Measurements from ENCODE around the gene PPME1. TPM values are rescaled to one million over a fixed set of nuclear protein-coding genes. Genes with fewer than 3 reads are reported as not detected.

The PPME1 gene
- total and polyA plus RNA-seq, 8 donors, result 2.0 to 31.0 (median 18.2) TPM

DNA sequence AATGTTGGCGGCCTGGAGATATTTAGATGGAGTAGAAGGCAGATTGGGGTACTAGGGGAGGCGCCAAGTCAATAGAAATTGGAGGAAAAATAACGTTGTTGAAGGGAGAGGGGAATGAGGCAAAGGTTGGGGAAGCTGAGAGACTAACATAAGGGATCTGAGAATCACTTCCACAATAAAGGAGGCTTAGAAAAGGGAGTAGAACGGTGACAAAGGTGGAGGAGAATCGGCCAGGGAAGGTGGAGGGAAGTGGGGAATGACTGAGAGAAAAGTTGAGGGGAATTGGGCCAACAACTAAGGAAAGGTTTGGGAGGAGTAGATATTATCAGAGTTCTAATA, 510 bp downstream of the PPME1 start:
- intact Hi-C loops (cut with DNase I; ENCODE audit: low total_unique reads), result no loop called here
- no peaks in the 10 kb centered on the region for H3K9me3 ChIP-seq
- H3K36me3 ChIP-seq, result peaks cover 0 to 19% (median 19%) of the 10 kb centered on the region in 4 donors
- no peaks in the 10 kb centered on the region for H3K27me3 ChIP-seq
- 0 to 3% (median 2%) methylated on average over 5 of the region's 5 CpGs for WGBS, 5 donors
- no peak for DNase-seq
- H3K4me1 ChIP-seq, result peaks cover 27 to 48% (median 40%) of the 10 kb centered on the region in 4 donors
- peak overlapping the region; percentile 85 to 94 (median 90) for H3K27ac ChIP-seq
- TF ChIP-seq, protein P1, sequence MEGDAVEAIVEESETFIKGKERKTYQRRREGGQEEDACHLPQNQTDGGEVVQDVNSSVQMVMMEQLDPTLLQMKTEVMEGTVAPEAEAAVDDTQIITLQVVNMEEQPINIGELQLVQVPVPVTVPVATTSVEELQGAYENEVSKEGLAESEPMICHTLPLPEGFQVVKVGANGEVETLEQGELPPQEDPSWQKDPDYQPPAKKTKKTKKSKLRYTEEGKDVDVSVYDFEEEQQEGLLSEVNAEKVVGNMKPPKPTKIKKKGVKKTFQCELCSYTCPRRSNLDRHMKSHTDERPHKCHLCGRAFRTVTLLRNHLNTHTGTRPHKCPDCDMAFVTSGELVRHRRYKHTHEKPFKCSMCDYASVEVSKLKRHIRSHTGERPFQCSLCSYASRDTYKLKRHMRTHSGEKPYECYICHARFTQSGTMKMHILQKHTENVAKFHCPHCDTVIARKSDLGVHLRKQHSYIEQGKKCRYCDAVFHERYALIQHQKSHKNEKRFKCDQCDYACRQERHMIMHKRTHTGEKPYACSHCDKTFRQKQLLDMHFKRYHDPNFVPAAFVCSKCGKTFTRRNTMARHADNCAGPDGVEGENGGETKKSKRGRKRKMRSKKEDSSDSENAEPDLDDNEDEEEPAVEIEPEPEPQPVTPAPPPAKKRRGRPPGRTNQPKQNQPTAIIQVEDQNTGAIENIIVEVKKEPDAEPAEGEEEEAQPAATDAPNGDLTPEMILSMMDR (IDR thresholded peaks at IDR 0.05), result no peak
- TF ChIP-seq POLR2AphosphoS5 (IDR thresholded peaks at IDR 0.05) (no peak), EP300 (IDR thresholded peaks at IDR 0.05) (no peak), POLR2A (IDR thresholded peaks at IDR 0.05) (no peak)
- peak overlapping the region; percentile 73 to 87 (median 84) for H3K4me3 ChIP-seq

GRCh38 chr11:74171997-74172396, 908 bp downstream of the PPME1 start:
- Histone ChIP-seq H3K9me3 (no peaks in the 10 kb centered on the region), H3K4me1 (peaks cover 27 to 48% (median 40%) of the 10 kb centered on the region in 4 donors), H3K4me3 (peak overlapping the region; percentile 73 to 87 (median 84)), H3K27me3 (no peaks in the 10 kb centered on the region), H3K36me3 (peaks cover 0 to 15% (median 15%) of the 10 kb centered on the region in 4 donors), H3K27ac (peak overlapping the region; percentile 28 to 94 (median 90))
- 14 to 23% (median 15%) methylated on average over 5 of the region's 5 CpGs for WGBS, 5 donors
- TF ChIP-seq EP300 (IDR thresholded peaks at IDR 0.05) (no peak), POLR2A (IDR thresholded peaks at IDR 0.05) (no peak)
- TF ChIP-seq, protein P1 (IDR thresholded peaks at IDR 0.05), result no peak
- DNase-seq, result peak in 1 of 2 donors; percentile 22
- intact Hi-C loops (cut with DNase I; ENCODE audit: low total_unique reads), result no loop called here

DNA sequence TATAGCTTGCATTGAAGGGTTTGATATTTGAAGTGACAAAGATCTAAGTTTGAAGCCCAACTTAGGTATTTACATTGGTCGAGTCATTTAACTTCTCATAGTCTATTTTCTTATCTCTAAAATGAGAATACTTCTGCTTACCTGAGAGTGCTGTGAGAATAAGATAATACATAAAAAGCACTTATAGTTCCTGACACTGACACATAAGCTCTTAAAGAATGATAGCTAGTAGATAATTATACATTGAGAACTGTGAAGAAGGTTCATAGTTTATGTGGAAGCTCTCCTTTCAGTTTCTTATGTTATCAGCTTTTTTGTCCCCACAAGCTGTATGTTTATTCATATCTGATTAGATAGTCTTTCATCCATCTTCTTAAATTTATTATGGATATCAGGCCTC, 4.8 kb downstream of the PPME1 start:
- no peak for TF ChIP-seq POLR2AphosphoS5 (IDR thresholded peaks at IDR 0.05)
- no peak for TF ChIP-seq POLR2A (IDR thresholded peaks at IDR 0.05)
- TF ChIP-seq EP300 (IDR thresholded peaks at IDR 0.05), result no peak
- TF ChIP-seq, protein P1 (IDR thresholded peaks at IDR 0.05), result no peak
- intact Hi-C loops (cut with DNase I; ENCODE audit: low total_unique reads), result no loop called here
- H3K4me3 ChIP-seq, result no peak overlapping the region
- H3K36me3 ChIP-seq, result no peaks in the 10 kb centered on the region
- H3K27me3 ChIP-seq, result no peaks in the 10 kb centered on the region
- DNase-seq, result no peak
- WGBS, 5 donors, result 36 to 61% (median 43%) methylated on average over 1 of the region's 1 CpG
- H3K4me1 ChIP-seq, result peaks cover 14 to 36% (median 27%) of the 10 kb centered on the region in 4 donors
- H3K9me3 ChIP-seq, result no peaks in the 10 kb centered on the region
- no peak overlapping the region for H3K27ac ChIP-seq

DNA sequence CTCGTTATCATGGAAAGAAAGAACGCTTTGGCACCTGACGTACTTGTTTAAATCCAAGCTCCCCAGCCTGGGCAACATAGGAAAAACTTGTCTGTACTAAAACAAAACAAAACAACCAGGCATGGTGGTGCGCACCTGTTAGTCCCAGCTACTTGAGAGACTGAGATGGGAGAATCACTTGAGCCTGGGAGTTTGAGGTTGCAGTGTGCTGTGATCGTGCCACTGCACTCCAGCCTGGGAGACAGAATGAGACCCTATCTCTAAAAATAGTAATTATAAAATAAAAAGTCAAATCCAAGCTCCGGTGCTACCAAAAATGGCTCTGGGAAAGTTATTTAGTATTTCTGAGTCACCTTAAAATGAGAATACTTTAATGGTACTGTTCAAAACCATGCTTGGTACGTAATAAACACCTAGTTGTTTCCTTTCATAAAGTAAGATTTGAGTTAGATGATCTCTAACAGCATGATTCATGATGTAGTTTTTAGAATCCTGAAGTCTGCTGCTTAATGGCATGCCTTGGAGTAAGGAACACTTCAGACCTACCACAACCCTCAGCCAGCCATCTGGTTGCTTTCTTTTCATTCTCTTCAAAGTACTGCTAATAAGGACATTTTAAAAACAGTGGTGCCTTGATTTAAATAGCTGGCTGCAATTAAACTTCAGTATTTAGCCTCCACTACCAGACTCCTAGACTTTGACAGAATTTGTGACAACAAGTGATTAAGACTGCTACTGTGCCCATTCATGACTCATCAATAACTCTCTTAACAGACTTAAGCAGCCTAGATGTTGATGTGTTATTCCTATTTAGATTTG, 8.4 kb downstream of the PPME1 start:
- 84 to 95% (median 94%) methylated on average over 7 of the region's 7 CpGs for WGBS, 5 donors
- TF ChIP-seq EP300 (IDR thresholded peaks at IDR 0.05), result no peak
- no peak for TF ChIP-seq POLR2AphosphoS5 (IDR thresholded peaks at IDR 0.05)
- intact Hi-C loops (cut with DNase I; ENCODE audit: low total_unique reads), result no loop called here
- H3K9me3 ChIP-seq, result no peaks in the 10 kb centered on the region
- DNase-seq, result no peak
- H3K27ac ChIP-seq, result no peak overlapping the region
- H3K4me1 ChIP-seq, result peaks cover 0 to 7% (median 2%) of the 10 kb centered on the region in 4 donors
- no peaks in the 10 kb centered on the region for H3K36me3 ChIP-seq
- no peaks in the 10 kb centered on the region for H3K27me3 ChIP-seq
- H3K4me3 ChIP-seq, result no peak overlapping the region

DNA sequence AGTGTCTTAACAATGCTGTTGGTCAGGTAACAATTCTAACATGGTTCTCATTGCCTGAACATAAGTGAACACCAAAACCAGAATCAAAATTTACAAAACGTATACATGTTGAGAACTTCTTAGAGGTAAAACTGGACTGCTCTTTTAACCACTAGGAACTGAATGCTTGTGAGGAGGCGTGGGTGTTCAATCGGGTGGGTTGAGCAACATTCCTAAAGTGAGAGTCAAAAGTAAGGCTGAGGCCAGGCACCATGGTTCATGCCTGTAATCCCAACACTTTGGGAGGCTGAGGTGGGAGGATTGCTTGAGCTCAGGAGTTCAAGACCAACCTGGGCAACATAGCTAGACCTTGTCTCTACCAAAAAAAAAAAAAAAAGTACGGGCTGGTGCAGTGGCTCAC, 11.5 kb downstream of the PPME1 start:
- 86 to 98% (median 94%) methylated on average over 4 of the region's 4 CpGs for WGBS, 5 donors
- DNase-seq, result no peak
- Histone ChIP-seq H3K9me3 (no peaks in the 10 kb centered on the region), H3K27me3 (no peaks in the 10 kb centered on the region), H3K4me1 (peaks cover 0 to 17% (median 6%) of the 10 kb centered on the region in 4 donors), H3K27ac (no peak overlapping the region), H3K36me3 (no peaks in the 10 kb centered on the region), H3K4me3 (no peak overlapping the region)
- TF ChIP-seq EP300 (IDR thresholded peaks at IDR 0.05) (no peak), POLR2A (IDR thresholded peaks at IDR 0.05) (no peak), POLR2AphosphoS5 (IDR thresholded peaks at IDR 0.05) (no peak)
- TF ChIP-seq, protein P1 (IDR thresholded peaks at IDR 0.05), result no peak
- intact Hi-C loops (cut with DNase I; ENCODE audit: low total_unique reads), result no loop called here

Data from stomach (tissue), 9 donors.